IMR-90 (cell line): ENCODE measurements around the gene GRIFIN. TPM values are rescaled to one million over a fixed set of nuclear protein-coding genes. Genes with fewer than 3 reads are reported as not detected.

ENCODE experiments used
- ATAC-seq: fragments of 200-7000 bp; cut with Tn5 transposase; 2 replicates; pipeline ENCODE4 v1.9.1; 2020; ENCODE audit warnings: low read depth, mild to moderate bottlenecking, moderate library complexity
- Bru-seq: library from RNA; stranded (reverse); fragments of 400-500 nt; gene quantifications from one replicate; lab custom pipeline; 2021; lab: Mats Ljungman, UMichigan
- BruChase-seq, 2 experiments: library from RNA; stranded (reverse); fragments of 400-500 nt; gene quantifications; one replicate each; lab custom pipeline; 2021; lab: Mats Ljungman, UMichigan
- BruUV-seq: library from RNA; stranded (reverse); fragments of 400-500 nt; replicated peaks from 2 replicates; lab custom pipeline; 2021; lab: Mats Ljungman, UMichigan
- CTCF ChIA-PET: fragments of 300-600 bp; formaldehyde crosslinking; extraction: SDS; loops from one replicate; lab custom pipeline; 2021; ENCODE audit warnings: antibody characterized with exemption; lab: Yijun Ruan, JAX
- POLR2A ChIA-PET: fragments of 300-600 bp; sonication (Branson Sonifier 250); formaldehyde crosslinking; loops from one replicate; lab custom pipeline; 2022; ENCODE audit warnings: antibody characterized with exemption; ENCODE audit not compliant: unreplicated experiment; lab: Charles Lee
- DNase-seq: peaks from one replicate; pipeline ENCODE4 v3.0.0; 2013
- H2AFZ ChIP-seq: replicated peaks from 2 replicates; pipeline ENCODE3; 2013; ENCODE audit warnings: low read length, mild to moderate bottlenecking; ENCODE audit not compliant: poor library complexity
- H2AK5ac ChIP-seq: 2 replicates; pipeline ENCODE4 v1.6.1; 2013; ENCODE audit warnings: low read depth, low read length, inconsistent platforms
- H2AK9ac ChIP-seq: replicated peaks from 2 replicates; pipeline ENCODE3; 2013; ENCODE audit warnings: mild to moderate bottlenecking, low read depth, low read length, moderate library complexity; ENCODE audit not compliant: poor library complexity
- H2BK120ac ChIP-seq: 2 replicates; pipeline ENCODE4 v1.6.1; 2013; ENCODE audit warnings: low read depth, low read length, inconsistent platforms
- H2BK15ac ChIP-seq: 3 replicates; pipeline ENCODE4 v1.6.1; 2013; ENCODE audit warnings: low read depth, low read length, inconsistent platforms
- H2BK20ac ChIP-seq: 2 replicates; pipeline ENCODE4 v1.6.1; 2013; ENCODE audit warnings: low read depth, mild to moderate bottlenecking, inconsistent platforms, low read length, moderate library complexity
- H2BK5ac ChIP-seq: 2 replicates; pipeline ENCODE4 v1.6.1; 2013; ENCODE audit warnings: mild to moderate bottlenecking, low read depth, low read length, inconsistent platforms; ENCODE audit not compliant: poor library complexity, severe bottlenecking
- H3K14ac ChIP-seq: replicated peaks from 2 replicates; pipeline ENCODE4 v1.6.1; 2013; ENCODE audit warnings: low read depth, low read length, inconsistent platforms
- H3K18ac ChIP-seq: 2 replicates; pipeline ENCODE4 v1.6.1; 2013; ENCODE audit warnings: low read depth, low read length, control low read depth
- H3K23ac ChIP-seq: 2 replicates; pipeline ENCODE4 v1.6.1; 2013; ENCODE audit warnings: low read depth, low read length, inconsistent platforms
- H3K27ac ChIP-seq: 2 replicates; pipeline ENCODE4 v1.5.1; 2013; ENCODE audit warnings: mild to moderate bottlenecking, control low read depth, low read length; ENCODE audit not compliant: insufficient read depth
- H3K27me3 ChIP-seq: 2 replicates; pipeline ENCODE4 v1.6.1; 2013; ENCODE audit warnings: low read length; ENCODE audit not compliant: control insufficient read depth, insufficient read depth
- H3K36me3 ChIP-seq: 2 replicates; pipeline ENCODE4 v1.6.1; 2013; ENCODE audit warnings: low read length, mixed read lengths; ENCODE audit not compliant: control insufficient read depth, insufficient read depth
- H3K4ac ChIP-seq: 2 replicates; pipeline ENCODE4 v1.6.1; 2013; ENCODE audit warnings: low read depth, low read length, inconsistent platforms
- H3K4me1 ChIP-seq: 2 replicates; pipeline ENCODE4 v1.6.1; 2013; ENCODE audit warnings: low read length, mixed read lengths; ENCODE audit not compliant: control insufficient read depth, insufficient read depth
- H3K4me2 ChIP-seq: 2 replicates; pipeline ENCODE4 v1.6.1; 2013; ENCODE audit warnings: low read depth, mild to moderate bottlenecking, control low read depth, low read length, moderate library complexity
- H3K4me3 ChIP-seq: 2 replicates; pipeline ENCODE4 v1.5.1; 2013; ENCODE audit warnings: low read depth, mild to moderate bottlenecking, control low read depth, low read length, moderate library complexity; ENCODE audit not compliant: insufficient read depth
- H3K56ac ChIP-seq: 2 replicates; pipeline ENCODE4 v1.6.1; 2013; ENCODE audit warnings: low read length, inconsistent platforms; ENCODE audit not compliant: insufficient read depth; ENCODE audit errors: extremely low read depth
- H3K79me1 ChIP-seq, 2 experiments: 2 replicates each; pipeline ENCODE4 v1.6.1; 2013; ENCODE audit warnings: low read length in 2 of 2, inconsistent platforms in 1 of 2, low read depth in 1 of 2
- H3K9ac ChIP-seq: 2 replicates; pipeline ENCODE4 v1.6.1; 2013; ENCODE audit warnings: low read depth, low read length, control low read depth
- H3K9me1 ChIP-seq: 2 replicates; pipeline ENCODE4 v1.6.1; 2013; ENCODE audit warnings: low read length, inconsistent platforms; ENCODE audit not compliant: insufficient read depth
- H3K9me3 ChIP-seq: 2 replicates; pipeline ENCODE4 v1.6.1; 2013; ENCODE audit warnings: low read length; ENCODE audit not compliant: control insufficient read depth, insufficient read depth
- H4K20me1 ChIP-seq: 2 replicates; pipeline ENCODE4 v1.6.1; 2013; ENCODE audit warnings: low read length, inconsistent platforms; ENCODE audit not compliant: insufficient read depth
- H4K5ac ChIP-seq: 2 replicates; pipeline ENCODE4 v1.6.1; 2013; ENCODE audit warnings: mild to moderate bottlenecking, low read depth, low read length, control low read depth
- H4K8ac ChIP-seq, 2 experiments: 2 replicates each; pipeline ENCODE4 v1.6.1; 2013; ENCODE audit warnings: low read depth in 2 of 2, low read length in 2 of 2, control low read depth in 1 of 2, inconsistent platforms in 1 of 2
- H4K91ac ChIP-seq: 2 replicates; pipeline ENCODE4 v1.6.1; 2013; ENCODE audit warnings: low read depth, low read length, inconsistent platforms; ENCODE audit not compliant: insufficient read depth
- CEBPB ChIP-seq: IDR thresholded peaks from 2 replicates; pipeline ENCODE4 v1.6.1; 2012; ENCODE audit warnings: low read depth, low read length, improper control_type of control experiment
- CTCF ChIP-seq: conservative IDR thresholded peaks from 2 replicates; pipeline ENCODE4 v1.5.1; 2012; ENCODE audit warnings: mild to moderate bottlenecking, low read depth, low read length, improper control_type of control experiment
- ELK1 ChIP-seq: fragments of 150-350 bp; IDR thresholded peaks from 2 replicates; pipeline ENCODE4 v1.6.1; 2016; ENCODE audit warnings: low read depth, mild to moderate bottlenecking, low read length, moderate library complexity, borderline replicate concordance
- MAFK ChIP-seq: IDR thresholded peaks from 2 replicates; pipeline ENCODE4 v1.6.1; 2012; ENCODE audit warnings: low read depth, low read length, improper control_type of control experiment
- NFE2L2 ChIP-seq: fragments of 150-350 bp; IDR thresholded peaks from 2 replicates; pipeline ENCODE4 v1.6.1; 2016; ENCODE audit warnings: low read depth, mild to moderate bottlenecking, low read length
- POLR2A ChIP-seq: IDR thresholded peaks from 2 replicates; pipeline ENCODE4 v1.6.1; 2012; ENCODE audit warnings: mild to moderate bottlenecking, low read depth, low read length
- RAD21 ChIP-seq: IDR thresholded peaks from 2 replicates; pipeline ENCODE4 v1.6.1; 2012; ENCODE audit warnings: low read length, improper control_type of control experiment
- RCOR1 ChIP-seq: IDR thresholded peaks from 2 replicates; pipeline ENCODE4 v1.6.1; 2012; ENCODE audit warnings: mild to moderate bottlenecking, low read length, improper control_type of control experiment; ENCODE audit not compliant: insufficient replicate concordance
- RFX5 ChIP-seq: IDR thresholded peaks from 2 replicates; pipeline ENCODE4 v1.8.0; 2012; ENCODE audit warnings: low read depth, mild to moderate bottlenecking, low read length, moderate library complexity
- USF2 ChIP-seq: fragments of 150-350 bp; IDR thresholded peaks from 2 replicates; pipeline ENCODE4 v1.6.1; 2017; ENCODE audit warnings: mild to moderate bottlenecking, antibody characterized with exemption, low read length, low read depth
- whole genome bisulfite sequencing, 2 experiments: methylation state at CpG; one replicate each; pipeline versions ENCODE4 v1.1.5 to v1.1.7; 2013; ENCODE audit warnings: missing lambda C conversion rate in 2 of 2; ENCODE audit not compliant: insufficient read length in 1 of 2; ENCODE audit errors: extremely low coverage in 2 of 2; 5-methylcytosine and 5-hydroxymethylcytosine counted together
- dilution Hi-C: fragments of 300-500 bp; cut with HindIII; formaldehyde crosslinking; loops from one replicate; pipeline ENCODE4 v1.14.3; 2018; ENCODE audit warnings: low sequenced_read_pairs; ENCODE audit not compliant: unreplicated experiment
- in situ Hi-C: fragments of 300-500 bp; cut with MboI; formaldehyde crosslinking; loops from 3 replicates; pipeline ENCODE4 v1.14.3; 2019; ENCODE audit warnings: low sequenced_read_pairs, inconsistent platforms, mixed read lengths
- intact Hi-C: fragments of 100-400 bp; cut with micrococcal nuclease; formaldehyde crosslinking; loops from 2 replicates; pipeline ENCODE4 v1.10.0; 2022
- long read RNA-seq: library from polyadenylated mRNA; unstranded; transcript quantifications from one replicate; pipeline ENCODE4 v2.0.0, GENCODE V29; 2021; ENCODE audit not compliant: unreplicated experiment
- polyA plus RNA-seq, 3 experiments: library from polyadenylated mRNA; depleted of rRNA; stranded (reverse); fragments of >200 nt; gene quantifications; 2 replicates each; pipeline ENCODE4 v1.2.3, GENCODE V29; 2012; ENCODE audit warnings: low replicate concordance in 1 of 3
- total RNA-seq: library from RNA; depleted of rRNA; stranded (reverse); fragments of >200 nt; gene quantifications from 2 replicates; pipeline ENCODE4 v1.2.3, GENCODE V29; 2012; rRNA removed

GRIFIN gene, protein sequence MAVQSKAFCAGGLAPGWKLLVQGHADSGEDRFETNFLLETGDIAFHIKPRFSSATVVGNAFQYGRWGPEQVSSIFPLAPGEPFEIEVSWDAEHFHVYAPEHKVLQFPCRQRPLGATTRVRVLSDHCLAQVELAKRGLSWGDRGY
- total RNA-seq, result not detected in 2 replicates
- polyA plus RNA-seq (2012; rRNA removed), result not detected in 2 replicates
- not detected in 2 replicates for polyA plus RNA-seq (2012; cell fraction: cytosol; rRNA removed)
- polyA plus RNA-seq (2012; cell fraction: nucleus; rRNA removed; ENCODE audit: low replicate concordance), result not detected in 2 replicates
- not detected for Bru-seq, nascent RNA
- BruChase-seq, experiment 1, labeled RNA remaining after a 6-hour chase, result not detected
- BruChase-seq, experiment 2, labeled RNA remaining after a 2-hour chase, result not detected
- long read RNA-seq, result 0 reads

DNA sequence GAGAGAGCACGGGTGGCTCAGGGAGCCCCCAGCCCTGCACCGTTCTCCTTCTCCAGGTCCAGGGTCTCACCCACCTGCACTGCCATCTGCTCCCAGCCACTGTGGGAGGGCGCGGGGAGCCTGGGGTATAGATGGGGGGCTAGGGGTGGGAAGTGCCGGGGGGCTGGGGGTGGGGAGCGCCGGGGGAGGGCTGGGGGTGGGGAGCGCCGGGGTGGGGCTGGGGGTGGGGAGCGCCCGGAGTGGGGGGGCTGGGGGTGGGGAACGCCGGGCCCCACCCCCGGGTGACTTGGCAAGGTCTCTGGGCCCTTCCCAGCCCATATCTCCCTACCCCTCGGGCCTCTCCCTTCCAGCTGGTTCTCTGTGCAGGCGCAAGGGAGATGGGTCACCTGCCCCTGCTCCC is at the start of gene GRIFIN:
Gene GRIFIN (minus strand): TSS at position 101 of the 400 bp plus-strand sequence. CDS start 15 bp downstream, at position 86.
- H4K8ac ChIP-seq, result no peak within 1 kb of the TSS
- peak within 1 kb of the TSS; percentile 76 for H2AK9ac ChIP-seq
- ChIA-PET CTCF (no interaction called here), POLR2A (no interaction called here)
- intact Hi-C loops (loop anchor here (2.0 to 10.0 kb wide), 3 partner anchors 83 to 679 kb away; partner anchors contain the start of gene IQCE), in situ Hi-C loops (no loop called here), dilution Hi-C loops (no loop called here)
- no peak within 1 kb of the TSS for H3K14ac ChIP-seq
- no peak within 1 kb of the TSS for H3K4me2 ChIP-seq
- no peak within 1 kb of the TSS for H2BK120ac ChIP-seq
- no peak within 1 kb of the TSS for H2AFZ ChIP-seq
- H4K91ac ChIP-seq, result no peak within 1 kb of the TSS
- TF ChIP-seq MAFK (no peak), ELK1 (no peak), RCOR1 (no peak), RAD21 (no peak), CTCF (no peak), CEBPB (no peak), POLR2A (no peak), RFX5 (no peak), NFE2L2 (no peak), USF2 (no peak)
- H3K56ac ChIP-seq, result no peak within 1 kb of the TSS
- no peak within 1 kb of the TSS for H3K27ac ChIP-seq
- no peak within 1 kb of the TSS for H3K23ac ChIP-seq
- no TSS peak for BruUV-seq
- no peaks in the 10 kb centered on the region for H3K36me3 ChIP-seq
- no peak within 1 kb of the TSS for H3K9ac ChIP-seq
- no peaks in the 10 kb centered on the region for H3K9me1 ChIP-seq
- peaks cover 3% of the 10 kb centered on the region; the same call in 1 of the 2 replicates for H3K4me1 ChIP-seq
- WGBS, 2 experiments, result no CpG with 5 or more reads among the region's 16 CpGs
- no peak within 1 kb of the TSS for H3K18ac ChIP-seq
- no peak within 1 kb of the TSS for H2BK5ac ChIP-seq
- no peak within 1 kb of the TSS for H3K4me3 ChIP-seq
- no peak within 1 kb of the TSS for H2BK20ac ChIP-seq
- no peaks in the 10 kb centered on the region for H3K79me1 ChIP-seq
- H4K5ac ChIP-seq, result no peak within 1 kb of the TSS
- H3K9me3 ChIP-seq, result no peaks in the 10 kb centered on the region
- no peak for ATAC-seq
- H2AK5ac ChIP-seq, result no peak within 1 kb of the TSS
- H3K27me3 ChIP-seq, result peaks cover 13% of the 10 kb centered on the region; the same call in 1 of the 2 replicates
- no peak for DNase-seq
- H3K4ac ChIP-seq, result no peak within 1 kb of the TSS
- no peak within 1 kb of the TSS for H2BK15ac ChIP-seq
- H4K20me1 ChIP-seq, result no peaks in the 10 kb centered on the region
